GM21737 (cell line): ENCODE results near the gene AP2B1.
"Not testable (repeated sequence)": the region's sequence is repeated elsewhere in the genome, so short reads cannot be mapped to it uniquely, and the experiment has no call there.

Experiments
- ATAC-seq: cut with Tn5 transposase; IDR thresholded peaks from one replicate; pipeline ENCODE4 v1.9.1; 2021; ENCODE audit warnings: mild to moderate bottlenecking, moderate library complexity; ENCODE audit not compliant: unreplicated experiment

AP2B1 gene

DNA sequence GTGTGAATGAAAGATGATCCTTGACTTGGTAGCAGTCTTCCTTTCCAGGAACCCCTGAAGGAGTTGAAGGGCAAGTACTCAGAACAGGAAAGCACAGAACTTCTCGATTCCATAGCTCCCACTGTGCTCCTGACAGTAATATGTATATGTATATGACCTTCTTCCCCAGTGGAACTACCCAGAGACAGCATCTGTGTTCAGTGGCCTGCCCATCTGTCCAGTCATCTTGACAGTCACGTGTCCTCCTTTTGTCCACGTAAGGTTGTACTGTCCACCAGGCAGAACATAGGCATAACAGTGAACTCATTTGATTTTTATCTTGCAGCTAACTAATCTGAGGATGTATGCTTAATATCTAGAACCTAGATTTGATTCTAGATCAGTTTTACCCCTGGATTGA is 106.5 kb downstream of the AP2B1 start:
- no peak for ATAC-seq

DNA sequence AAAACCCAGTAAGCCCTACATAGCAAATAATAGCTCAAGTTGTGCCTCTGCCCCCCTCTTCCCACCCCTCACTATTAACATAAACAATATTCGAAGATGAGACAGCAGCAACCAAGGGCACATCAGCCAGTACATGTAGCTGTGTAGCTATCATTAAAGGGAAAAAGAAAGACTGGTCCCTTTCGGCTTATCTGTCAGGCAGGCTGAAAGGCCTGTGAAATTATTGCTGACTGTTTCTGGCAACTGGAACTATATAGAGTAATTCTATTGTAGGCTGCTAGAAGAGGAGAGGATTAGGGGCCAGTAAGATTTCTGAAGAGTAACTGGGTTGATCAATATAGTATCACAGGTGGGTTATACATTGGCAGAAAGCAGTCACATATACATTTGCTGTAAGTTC is 107.8 kb downstream of the AP2B1 start:
- ATAC-seq = no peak

DNA sequence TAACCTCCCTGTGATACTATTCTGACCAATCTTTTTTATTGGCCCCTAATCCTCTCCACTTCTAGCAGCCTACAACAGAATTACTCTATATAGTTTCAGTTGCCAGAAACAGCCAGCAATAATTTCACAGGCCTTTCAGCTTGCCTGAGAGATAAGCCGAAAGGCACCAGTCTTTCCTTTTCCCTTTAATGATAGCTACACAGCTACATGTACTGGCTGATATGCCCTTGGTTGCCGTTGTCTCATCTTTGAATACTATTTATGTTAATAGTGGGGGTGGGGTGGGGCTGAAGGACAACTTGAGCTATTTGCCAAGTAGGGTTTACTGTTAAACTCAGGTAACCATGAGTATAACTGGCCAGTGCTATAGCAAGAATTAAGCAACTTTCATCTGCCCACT is 108.5 kb downstream of the AP2B1 start:
- ATAC-seq = no peak

DNA sequence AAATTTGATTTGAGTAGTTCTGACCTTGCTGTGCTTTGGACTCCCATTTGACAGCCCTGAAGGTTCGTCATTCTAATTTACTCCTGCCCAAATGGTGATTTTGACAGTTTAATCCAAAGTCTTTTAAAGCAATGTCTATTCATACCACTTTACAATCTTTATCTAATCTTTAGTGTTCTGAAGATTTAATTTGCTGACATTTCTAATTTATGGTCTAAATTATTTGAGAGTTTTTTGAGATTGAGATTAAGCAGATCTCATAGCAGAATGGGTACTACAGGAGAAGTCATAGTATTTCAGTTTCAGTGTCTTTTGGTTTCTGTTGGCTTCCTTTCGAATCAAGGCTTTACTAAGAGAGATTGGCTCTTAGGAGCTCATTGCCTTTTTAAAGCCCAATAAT is 111.7 kb downstream of the AP2B1 start:
- ATAC-seq = no peak

DNA sequence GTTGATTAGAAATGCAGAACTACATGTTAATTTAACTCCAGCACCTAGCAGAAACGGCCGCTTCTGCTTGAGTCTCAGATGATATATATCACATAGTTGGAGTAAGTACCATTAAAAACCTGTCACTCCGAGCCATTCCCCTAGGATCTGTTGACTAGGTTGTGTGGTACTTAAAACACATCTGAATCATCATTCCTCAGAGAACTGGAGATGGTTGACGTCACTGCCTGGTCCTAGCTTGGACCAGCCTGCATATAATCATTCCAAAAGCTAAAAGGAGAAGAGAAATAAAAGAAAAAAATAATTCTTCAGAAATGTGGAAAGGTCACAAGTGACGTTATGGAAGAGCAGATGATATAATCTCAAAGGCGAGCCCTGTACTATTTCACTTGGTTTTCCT is 113.0 kb downstream of the AP2B1 start:
- no peak for ATAC-seq

DNA sequence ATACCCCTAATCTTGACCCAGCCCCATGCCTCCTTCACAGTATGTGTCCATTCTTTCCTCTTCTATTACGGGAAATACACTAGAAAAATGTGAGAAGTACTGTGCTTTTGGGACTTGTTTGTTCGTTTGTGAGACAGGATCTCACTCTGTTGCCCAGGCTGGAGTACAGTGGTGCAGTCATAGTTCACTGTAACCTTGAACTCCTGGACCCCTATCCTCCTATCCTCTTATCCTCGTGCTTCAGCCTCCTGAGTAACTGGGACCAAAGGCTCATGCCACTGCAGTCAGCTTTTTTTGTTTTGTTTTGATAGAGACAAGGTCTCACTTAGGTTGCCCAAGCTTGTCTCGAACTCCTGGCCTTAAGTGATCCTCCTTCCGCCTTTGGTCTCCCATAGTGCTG is 114.4 kb downstream of the AP2B1 start:
- ATAC-seq = no peak

DNA sequence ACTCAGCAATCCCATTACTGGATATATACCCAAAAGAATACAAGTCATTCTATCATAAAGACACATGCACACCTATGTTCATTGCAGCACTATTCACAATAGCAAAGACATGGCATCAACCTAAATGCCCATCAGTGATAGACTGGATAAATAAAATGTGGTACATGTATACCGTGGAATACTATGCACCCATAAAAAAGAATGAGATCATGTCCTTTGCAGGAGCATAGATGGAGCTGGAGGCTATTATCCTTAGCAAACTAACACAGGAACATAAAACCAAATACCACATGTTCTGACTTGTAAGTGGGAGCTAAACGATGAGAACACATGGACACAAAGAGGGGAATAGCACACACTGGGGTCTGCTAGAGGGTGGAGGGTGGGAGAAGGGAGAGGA is 116.2 kb downstream of the AP2B1 start:
- not testable (repeated sequence) for ATAC-seq

DNA sequence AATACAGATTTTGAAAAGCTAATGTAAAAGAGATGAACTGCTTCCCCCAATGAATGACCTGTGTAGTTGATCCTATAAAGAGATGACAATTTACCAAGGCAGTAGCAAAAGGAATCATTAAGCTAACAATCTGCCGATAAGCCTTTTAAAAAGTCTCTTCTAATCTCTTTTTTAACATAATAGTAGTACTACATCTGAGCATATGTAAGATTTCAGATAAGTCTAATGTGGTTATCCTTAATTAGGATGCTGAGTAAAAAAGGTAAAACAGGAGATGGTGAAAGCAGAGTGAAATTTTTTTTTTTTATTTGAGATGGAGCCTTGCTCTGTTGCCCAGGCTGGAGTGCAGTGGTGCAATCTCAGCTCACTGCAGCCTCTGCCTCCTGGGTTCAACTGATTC is 118.1 kb downstream of the AP2B1 start:
- no peak for ATAC-seq

DNA sequence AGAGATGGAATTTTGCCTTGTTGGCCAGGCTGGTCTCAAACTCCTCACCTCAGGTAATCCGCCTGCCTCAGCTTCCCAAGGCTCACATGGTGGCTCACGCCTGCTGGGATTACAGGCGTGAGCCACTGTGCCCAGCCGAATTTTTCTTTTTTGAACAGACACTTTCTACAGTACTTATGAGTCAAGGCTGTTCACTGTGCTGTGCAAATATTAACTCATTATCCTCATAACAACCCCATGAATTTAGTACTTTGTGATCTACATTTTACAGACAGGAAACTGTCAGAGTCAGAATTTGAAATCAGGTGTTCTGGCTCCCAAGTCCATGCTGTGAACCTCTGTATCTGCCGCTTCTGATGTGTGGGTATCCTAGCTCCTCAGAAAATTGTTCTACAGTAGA is 118.6 kb downstream of the AP2B1 start:
- no peak for ATAC-seq

DNA sequence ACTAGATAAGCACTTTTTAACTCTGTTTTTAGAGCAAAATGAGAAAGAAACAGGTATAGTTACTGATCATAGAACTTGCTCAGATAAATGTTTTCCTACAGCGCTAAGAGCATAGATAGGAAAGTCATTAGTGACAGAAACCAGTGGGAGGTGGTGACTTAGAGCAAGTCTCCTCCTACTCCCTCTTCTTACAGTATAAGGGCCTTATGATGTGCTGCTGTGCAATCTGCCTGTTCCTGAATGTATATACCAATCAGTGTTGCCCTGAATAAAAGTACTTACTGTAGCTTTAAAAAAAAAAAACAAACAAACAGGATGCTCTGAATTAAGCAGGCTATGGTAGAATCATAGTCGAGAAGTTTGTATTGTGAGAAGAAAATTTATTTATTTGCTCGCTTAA is 121.0 kb downstream of the AP2B1 start:
- no peak for ATAC-seq

DNA sequence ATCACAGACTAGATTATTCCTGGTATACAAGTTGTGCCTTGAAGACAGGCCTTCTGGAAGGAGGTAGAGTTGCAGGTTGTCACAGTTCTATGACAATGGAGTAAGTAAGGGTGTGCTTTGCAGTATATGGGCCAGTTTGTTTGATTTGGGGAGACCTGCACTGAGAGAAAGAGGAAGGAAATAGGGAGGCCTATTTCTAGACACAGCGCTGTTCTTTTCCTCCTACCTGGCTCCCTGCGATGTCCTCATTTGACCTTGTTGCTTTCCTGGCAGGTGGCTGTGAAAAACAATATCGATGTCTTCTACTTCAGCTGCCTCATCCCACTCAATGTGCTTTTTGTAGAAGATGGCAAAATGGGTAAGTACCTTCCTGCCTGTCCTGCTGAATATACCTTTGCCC is 121.8 kb downstream of the AP2B1 start:
- no peak for ATAC-seq

DNA sequence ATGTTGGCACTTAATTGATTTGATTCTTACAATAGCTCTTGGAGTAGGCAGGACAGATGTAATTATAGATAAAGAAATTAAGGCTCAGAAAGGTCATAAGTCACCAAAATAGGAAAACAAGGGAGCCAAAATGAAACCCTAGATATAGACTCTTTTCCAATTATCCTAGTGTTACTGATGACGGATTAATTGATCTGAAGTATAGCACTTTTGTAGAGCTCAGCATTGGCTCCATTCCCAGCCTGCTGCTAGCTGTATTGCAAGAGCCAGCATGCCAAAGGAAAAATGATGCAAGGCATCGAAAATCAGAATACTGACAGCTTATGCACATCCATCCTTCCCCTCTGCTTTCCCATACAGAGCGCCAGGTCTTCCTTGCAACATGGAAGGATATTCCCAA is 122.8 kb downstream of the AP2B1 start:
- no peak for ATAC-seq

DNA sequence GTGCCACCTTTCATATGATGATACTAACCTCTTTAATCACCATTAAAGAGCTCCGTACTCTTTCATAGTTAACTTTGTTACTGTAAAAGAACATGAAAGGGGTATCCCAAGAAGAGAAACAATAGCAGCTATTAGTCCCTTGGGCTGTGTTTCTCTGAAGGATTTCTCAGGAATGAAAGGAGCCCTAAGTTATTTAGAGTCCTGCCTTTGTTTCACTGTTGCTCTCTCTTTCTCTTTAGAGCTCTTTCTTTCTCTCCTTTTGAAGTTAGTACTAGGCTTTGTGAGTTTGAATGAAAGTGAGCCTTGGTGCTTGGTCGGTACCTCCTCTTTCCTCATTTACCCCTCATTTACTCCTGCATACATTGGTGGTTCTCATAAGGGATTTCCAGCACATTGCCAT is 123.8 kb downstream of the AP2B1 start:
- ATAC-seq = no peak

DNA sequence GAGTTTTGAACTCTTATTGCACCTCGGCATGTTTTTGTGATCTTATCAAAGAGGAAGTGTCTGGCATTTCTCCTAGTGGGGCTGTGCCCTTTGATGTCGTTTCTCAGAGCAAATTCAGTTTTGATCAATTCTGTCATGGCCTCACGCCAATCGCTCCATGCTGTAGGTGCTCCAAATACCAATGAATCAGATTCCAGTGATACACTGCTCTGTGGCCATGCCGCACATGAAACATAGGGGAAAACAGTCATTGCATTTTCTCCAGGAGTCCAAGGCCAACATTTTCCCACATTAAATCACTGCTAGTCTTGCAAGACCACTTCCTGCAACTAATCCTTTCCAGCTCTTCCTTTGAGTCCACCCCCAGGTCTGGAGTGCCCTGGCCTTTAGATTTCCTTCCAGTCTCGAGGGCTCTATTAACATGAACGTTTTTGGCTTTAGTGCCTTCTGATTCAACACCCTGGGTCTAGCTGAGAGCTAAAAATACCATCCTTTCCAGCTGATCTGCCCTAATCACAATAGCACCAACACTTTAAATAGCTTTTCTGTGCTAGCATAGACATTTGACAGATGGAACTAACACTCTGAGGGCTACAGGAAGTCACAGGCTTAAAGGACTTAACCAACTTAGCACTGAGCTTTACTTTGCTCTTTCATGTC is 126.1 kb downstream of the AP2B1 start:
- no peak for ATAC-seq

DNA sequence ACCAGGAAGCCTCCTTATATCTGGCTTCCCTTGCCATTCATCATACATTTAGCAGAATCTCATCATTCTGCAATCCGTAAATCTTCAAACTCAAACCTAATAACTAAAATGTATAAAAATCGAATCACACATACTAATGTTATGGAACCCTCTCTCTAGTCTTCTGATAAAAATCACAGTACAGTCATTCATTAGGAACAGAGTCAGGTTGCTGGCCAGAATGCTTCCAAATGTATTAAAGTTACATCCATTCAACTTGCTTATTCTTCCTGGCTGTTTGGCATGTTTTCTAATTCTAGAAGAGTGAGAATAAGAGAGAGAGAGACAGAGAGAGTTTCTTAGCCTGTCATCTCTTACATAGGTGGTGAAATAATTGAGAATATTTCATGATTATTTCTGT is 127.9 kb downstream of the AP2B1 start:
- no peak for ATAC-seq

DNA sequence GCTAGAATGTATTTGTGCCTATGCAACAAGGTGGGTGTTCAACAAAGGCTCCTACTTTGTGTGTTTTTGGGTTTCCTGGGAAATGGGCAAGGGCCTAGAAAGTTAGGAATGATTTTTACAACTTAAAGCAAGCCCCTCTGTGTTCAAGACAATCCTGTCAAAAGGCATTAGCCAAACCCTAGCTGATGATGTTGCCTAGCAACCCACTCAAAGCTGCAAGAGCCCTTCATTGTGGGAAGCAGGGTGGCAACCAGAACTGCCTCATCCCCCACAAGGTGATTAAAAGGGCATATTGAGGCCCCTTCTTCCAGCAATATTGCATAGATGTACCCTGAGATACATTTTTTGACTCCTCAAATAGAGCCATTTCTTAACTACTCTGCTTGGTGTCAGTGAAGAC is 128.3 kb downstream of the AP2B1 start:
- ATAC-seq = no peak

DNA sequence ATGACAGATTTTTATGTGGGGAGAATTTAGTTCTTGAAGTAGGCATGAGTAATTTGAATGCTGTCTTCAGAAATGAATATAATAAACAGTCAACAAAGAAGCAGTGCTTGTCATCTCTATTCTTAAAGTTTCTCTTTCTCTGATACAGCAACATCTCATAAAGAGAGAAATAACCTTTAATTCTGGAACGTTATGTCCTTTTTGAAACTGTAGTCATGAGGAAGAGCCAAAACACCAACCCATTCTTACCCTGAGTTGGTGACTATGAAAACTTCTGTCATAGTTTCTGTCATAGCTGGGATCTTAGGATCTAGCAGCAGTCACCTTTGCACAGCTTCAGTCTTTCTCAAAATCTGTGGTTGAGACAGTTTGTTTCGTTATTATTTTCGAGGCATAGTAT is 129.1 kb downstream of the AP2B1 start:
- no peak for ATAC-seq

DNA sequence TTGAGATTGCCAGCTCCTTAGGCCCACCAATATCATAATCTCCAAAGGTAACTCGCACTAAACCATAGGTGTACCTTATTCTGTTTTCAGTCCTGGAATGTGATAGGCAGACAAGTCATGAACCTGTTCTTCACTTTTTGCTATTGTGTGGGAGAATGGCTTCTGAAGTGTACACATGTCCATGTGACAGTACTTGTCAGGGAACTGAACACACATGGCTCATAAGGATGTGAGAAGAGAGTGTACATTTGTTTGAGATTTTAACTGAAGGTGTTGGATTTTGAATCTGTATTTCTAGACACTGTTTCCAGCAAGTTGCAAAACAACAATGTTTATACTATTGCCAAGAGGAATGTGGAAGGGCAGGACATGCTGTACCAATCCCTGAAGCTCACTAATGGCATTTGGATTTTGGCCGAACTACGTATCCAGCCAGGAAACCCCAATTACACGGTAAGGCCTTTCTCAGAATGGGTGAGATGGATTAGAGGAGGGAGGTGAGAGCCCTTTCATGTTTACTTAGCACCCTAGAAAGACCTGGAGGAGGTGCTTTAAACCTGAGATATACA is 129.9 kb downstream of the AP2B1 start:
- ATAC-seq = no peak

DNA sequence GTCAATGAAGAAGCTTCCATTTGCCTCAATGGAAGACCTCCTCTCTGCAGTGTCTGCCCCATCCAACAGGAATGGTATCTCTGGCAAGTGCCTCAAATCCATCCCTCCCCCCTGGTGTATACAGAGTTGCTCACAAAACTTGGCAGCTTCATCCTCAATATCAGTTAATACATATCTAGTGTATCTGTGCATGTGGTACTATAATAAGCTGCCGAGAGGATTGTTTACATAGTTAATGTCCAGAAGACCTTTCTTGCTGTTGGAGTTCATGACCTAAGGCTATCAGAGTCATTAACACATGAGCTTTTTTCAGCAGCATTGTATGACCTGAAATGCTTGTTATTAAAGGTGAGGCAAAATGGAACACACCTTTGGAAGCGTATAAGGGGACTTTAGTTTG is 130.4 kb downstream of the AP2B1 start:
- no peak for ATAC-seq

DNA sequence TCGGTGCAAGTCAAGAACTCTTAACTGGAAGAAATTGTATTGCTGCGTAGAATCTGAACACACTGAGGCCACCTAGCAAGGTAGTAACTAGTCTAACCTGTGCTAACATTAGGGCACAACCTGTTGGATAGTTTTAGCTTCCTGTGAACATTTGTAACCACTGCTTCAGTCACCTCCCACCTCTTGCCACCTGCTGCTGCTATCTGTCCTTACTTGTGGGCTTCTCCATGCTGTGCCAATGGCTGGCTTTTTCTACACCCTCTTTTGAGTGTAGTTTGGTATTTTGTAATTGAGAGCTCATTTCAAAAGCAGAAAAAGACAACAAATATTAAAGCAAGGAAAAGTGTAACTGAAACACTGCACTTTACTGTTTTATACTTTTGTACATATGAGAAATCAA is 136.6 kb downstream of the AP2B1 start:
- no peak for ATAC-seq

DNA sequence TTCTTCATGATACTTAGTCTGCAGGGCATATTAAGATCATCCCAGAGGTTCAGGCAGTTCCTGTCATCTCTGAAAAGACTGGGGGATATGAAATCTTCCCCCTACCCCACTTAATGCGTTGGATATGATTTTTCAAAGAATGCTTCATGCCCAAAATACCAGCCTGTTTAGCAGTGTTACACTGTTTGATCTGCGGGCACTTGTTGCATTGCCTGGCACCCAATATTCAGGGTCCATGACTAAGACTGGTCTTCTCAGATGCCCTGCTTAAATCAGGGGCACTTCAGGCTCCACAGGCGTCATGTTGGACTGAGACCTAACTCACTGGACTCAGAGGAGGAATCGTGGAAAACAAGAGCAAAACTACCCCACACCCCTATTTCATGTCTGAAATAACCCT is 137.9 kb downstream of the AP2B1 start:
- no peak for ATAC-seq

DNA sequence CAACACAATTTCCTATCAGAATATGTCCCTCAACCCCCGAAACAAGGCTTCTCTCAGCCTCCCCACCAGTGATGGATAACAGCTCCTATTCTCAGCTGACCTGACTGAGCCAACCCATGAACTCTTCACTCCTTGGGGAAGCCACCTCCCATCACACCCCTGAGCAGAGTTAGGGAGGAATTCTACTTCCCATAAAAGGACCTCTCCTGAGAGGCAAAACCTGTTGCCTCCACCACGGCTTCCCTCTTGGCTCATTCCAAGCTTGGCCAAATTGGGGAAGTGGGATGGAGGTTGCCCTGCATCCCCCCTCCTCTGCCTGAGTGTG is 138.6 kb downstream of the AP2B1 start:
- no peak for ATAC-seq
